GM15510 (cell line): ENCODE data around the gene IFI27L1.

ENCODE experiments used
- POLR2A ChIP-seq: IDR thresholded peaks from 3 replicates; pipeline ENCODE4 v1.6.1; 2011; ENCODE audit warnings: borderline replicate concordance; ENCODE audit not compliant: insufficient read length; ENCODE audit errors: extremely low read depth

IFI27L1 gene

DNA sequence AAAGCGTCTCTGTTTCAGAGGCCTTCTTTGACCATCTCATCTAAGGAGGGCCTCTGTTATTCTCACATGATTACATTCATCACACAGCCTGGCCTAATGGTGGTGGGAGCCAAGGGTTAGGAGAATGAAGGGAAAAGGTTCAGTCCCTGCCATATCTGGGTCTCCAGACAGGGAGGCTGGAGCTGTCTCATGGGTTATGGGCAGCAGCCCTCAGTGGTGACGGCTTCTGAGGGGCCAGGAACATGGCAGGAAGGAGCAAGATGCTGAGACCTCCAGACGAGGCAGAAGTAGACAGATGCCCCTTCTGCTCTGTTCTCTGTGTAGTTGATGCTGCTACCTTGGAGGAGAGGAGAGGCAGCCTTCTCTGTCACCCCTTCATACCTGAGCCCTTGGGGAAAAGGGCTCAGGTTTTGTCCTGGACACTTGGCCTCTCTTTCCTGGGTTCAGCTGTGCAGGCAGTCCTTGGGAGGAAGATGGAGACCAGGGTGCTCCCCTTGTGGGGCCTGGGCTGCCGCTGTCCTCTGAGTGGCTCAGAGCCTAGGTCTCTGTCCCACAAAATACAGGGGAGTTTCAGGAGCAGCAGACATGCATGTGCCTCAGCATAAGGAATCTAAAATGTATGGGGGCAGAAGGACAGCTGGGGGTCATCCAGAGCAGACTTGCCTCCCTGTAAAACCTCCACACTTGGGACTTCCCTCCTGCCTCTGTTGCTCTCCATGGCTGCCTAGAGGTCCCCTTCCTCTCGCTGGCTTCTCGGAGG is 44.7 kb downstream of the IFI27L1 start:
- no peak for TF ChIP-seq POLR2A

DNA sequence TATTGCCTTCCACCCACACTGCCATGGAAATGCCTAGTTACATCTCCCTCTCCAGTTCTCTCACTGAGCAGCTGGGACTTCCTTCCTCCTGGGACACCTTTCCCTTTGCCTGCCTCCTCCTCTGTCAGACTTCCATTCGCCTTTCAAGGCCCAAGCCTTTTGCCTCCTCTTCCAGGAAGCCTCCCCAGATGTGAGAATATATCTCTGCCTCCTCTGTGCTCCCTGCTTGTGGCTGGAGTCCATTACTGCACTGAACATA is 45.2 kb downstream of the IFI27L1 start:
- TF ChIP-seq POLR2A = no peak

DNA sequence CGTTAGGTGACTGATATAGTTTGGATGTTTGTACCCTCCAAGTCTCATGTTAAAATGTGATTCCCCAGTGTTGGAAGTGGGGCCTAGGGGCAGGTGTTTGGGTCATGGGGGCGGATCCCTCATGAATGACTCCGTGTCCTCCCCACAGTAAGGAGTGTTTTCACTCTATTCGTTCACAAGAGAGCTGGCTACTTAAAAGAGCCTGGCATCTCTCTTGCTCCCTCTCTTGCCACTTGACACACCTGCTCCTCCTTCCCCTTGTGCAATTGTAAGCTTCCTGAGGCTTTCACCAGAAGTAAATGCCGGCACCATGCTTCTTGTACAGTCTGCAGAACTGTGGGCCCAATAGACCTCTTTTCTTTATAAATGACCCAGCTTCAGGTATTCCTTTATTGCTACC is 45.7 kb downstream of the IFI27L1 start:
- TF ChIP-seq POLR2A = no peak

DNA sequence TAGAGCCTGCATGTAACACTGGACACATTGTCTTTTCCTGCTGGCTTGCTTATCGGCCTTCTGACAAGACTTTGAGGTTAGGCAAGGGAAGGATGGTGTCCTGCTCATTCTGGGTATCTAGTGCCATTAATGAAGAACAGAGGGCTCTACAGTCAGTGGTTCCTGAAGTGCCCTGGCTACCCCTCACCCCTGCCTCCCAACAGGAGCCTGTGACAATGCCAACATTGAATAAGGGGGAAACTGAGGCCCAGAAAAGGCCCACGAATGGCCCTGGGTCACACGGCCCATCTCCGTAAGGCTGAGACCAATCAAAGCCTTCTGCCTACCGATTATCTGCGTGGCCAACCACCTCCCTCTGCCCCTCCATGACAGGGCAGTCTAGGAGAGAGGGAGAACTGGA is 46.2 kb downstream of the IFI27L1 start:
- no peak for TF ChIP-seq POLR2A

DNA sequence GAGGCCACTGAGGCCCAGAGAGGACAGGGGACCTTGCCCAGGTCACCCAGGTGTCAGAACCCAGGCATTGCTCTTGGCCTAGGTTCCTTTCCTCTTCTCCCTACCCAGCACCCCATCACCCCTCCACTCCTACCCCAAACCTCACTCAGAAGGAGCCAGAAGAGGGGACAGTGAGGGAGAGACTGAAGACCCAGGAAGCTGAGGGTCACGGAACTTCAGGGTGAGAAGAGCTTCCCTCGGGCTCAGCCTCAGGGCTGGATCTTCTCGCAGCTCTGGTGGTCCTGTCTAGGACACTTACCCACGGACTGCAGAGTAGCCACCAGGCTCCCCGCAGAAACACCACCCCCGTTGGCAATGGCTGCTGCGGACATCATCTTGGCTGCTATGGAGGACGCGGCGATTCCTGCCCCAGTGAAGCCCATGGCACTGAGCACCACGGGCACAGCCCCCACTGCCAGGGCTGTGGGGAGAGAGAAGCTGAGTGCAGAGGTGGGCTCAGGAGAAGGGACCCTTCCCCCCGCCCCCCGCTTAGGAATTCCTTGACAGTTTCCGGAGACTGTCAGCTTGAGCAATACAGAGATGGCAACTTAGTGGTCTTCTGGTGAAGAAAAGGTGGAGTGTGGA is 47.2 kb downstream of the IFI27L1 start:
- no peak for TF ChIP-seq POLR2A

DNA sequence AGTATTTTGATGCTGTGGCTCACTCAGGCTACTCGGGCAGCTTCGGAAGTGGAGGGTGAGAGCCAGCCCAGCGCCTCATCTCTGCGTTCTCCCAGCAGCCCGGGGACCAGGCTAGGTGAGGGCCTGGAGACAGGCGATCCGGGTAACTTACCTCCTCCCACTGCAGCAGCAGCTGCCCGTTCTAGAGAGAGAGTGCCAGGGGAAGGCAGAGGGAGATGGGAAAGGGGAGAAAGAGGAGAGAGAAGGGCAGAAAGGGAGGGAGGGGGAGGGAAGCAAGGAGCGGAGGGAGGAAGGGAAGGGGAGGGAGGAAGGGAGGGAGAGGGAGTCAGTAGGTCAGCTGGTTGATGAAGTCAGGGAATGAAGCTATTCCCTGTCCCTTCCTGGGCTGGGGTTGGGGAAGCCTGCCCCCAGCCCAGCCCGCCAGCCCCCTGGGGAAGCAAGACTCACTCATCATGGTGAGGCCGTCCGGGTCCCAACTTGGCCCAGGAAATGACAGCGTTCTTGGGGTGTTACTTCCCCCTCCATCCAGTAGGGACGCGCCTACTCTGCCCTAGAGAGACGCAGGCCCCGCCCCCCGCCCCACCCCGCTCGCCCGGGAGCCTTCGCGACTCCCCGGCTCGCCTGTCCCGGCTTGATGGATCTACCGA is 48.1 kb downstream of the IFI27L1 start, which contains the start of gene IFI27L2:
IFI27L2 (minus strand) TSS at position 494 of the 647 bp plus-strand sequence; CDS start at position 454, 40 bp downstream.
- peak; percentile 74 for TF ChIP-seq POLR2A

DNA sequence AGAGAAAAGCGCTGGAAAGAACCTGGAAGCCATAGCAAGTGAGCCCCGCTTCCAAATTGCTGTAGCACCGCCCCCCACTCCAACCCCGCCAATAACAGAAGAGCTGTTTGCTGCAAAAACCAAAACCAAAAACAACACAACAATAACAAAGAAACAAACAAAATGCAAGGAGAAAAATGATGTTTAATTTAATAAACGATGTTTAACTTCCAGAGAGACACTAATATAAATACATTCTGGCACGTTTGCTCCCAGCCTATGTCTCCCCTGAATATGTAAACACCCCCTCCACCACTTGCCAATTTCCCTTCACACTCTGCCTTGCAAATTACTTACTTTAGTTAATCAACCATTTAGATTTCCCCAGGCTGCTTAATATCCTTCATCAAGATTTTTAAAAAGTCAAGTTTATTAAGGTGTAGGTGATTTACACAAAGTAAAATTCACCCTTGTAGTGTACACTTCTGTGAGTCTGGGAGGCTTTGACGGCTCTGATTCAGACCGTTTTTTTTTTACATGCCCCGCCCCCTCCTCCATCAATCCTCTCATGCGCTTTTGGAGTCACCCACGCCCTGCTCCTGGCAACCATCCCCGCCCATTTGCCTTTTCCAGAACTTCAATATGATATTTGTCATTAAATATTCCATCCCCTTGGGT is 48.8 kb downstream of the IFI27L1 start:
- TF ChIP-seq POLR2A = no peak

DNA sequence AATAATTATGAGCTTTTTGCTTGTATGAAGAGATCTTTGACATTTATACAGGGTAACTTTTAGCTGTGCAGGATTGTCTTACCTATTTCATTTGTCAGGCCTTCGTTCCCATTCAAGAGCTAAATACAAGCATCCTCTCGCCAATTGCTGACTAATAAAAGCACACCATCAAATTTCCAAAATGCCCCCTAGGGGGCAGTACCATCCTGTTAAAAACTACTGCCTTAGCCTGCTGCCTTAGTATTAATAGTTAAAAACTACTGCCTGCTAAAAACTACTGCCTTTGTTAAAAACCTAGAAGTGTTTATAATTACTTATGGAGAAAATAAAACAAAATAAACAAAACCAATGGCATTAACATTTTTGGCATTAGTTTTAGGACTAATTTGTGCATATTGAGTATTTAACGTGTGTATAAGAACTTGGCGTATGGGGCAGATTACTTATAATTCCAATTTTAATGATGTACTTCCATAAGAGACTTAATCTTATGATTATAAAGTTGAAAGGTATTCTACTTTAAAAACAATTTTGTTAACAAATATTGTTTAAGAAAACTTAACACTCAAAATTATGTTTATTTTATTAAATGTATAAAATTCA is 51.3 kb downstream of the IFI27L1 start:
- TF ChIP-seq POLR2A = no peak

DNA sequence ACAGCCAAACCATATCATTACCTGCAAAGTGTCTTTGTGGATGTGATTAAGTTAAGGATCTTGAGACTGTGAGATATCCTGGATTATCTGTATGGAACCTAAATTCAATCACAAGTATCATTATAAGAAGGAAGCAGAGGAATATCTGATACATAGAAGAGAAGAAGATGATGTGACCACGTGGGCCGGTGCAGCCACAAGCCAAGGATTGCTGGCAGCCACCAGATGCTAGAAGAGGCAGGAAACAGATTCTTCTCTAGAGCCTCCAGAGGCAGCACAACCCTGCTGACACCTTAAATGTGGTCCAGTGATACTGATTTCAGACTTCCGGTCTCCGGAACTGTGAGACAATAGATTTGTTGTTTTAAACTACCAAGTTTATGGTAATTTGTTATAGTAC is 54.4 kb downstream of the IFI27L1 start:
- TF ChIP-seq POLR2A = no peak

DNA sequence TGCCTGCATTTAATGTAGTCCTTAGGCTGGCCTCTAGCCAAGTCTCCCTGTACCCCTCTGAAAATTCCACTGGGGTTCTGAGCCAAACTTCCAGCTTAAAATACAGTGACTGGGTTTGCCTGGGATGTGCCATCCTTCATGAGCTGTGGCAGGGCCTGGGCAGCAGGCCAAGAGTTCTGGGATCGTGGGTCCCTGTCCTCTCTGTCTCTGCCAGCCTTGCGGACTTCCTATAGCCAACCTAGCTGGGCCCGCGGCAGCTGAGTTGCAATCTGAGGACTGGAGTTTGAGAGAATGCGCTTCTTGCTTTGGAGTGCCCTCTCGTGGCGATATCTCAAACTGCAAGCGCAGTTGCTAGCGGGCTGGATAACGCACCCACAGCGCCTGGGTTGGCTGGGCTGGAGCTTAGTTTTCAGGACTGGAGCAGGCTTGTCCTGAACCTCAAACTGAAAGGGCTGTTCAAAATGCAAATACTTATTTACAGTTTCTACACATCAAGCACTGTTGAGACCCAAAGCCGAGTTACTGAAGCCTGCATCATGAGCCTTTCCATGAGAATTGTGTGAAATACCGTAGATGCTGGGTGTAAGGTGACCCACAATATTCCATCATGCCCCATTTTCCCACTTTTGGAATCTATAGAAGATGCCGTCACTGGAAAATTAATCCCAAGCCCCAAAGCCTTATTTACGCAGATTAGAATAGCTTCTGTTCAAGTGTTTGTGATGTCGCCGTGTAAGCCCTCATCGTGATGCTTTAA is 55.6 kb downstream of the IFI27L1 start:
- no peak for TF ChIP-seq POLR2A

DNA sequence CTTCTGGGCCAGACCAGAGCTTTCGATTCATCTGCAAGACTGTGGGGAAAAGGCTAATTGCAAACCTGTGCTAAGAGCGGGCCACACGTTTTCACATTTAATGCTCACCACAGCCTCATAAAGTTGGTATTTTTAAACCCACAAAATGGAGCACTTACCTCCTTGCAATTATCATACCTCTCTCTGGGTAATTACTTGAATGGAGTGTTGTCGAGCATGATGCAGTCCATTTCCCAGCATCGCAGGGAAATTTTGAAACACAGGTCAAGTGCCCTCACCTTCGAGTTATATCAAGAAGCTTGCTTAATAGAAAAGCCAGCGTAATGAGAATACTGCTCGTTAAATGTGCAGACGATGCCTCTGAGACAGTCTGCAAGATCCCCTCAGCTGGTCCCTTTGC is 57.1 kb downstream of the IFI27L1 start:
- no peak for TF ChIP-seq POLR2A

DNA sequence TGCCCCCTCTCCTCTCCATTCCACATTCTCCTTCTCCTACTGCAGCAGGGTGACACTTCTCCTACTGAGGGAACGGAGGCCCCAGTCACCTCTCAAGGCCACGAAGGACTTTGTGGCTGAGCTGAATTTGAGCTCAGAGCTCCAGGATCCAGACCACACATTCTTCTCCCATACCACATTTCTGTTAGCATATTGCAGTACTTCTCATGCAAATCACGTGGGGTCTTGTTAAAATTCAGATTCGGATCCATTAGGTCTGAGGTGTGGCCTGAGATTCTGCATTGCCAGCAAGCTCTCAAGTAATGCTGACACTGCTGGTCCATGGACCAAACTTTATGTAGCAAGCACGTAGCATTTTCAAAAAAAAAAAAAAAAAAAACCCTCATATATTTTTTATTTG is 57.9 kb downstream of the IFI27L1 start:
- no peak for TF ChIP-seq POLR2A

DNA sequence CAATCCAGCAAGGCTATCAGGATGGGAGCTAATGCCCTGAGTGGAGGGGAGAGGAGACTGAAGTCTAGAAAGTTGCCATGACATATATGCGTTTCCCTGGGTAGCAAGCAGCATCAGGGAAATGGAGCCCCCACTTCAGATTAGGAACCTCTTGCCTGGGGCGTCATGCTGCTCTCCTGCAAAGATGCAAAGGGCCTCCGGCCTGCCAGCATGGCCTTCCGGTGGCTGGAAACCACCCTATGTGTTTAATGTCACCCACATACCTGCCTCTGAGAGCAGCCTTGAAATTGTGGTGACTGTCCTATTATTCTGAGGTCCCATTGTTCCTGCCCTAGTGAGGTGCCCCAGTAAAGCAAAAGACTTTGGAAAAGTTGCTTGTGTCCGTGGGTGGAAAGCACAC is 58.3 kb downstream of the IFI27L1 start:
- no peak for TF ChIP-seq POLR2A

DNA sequence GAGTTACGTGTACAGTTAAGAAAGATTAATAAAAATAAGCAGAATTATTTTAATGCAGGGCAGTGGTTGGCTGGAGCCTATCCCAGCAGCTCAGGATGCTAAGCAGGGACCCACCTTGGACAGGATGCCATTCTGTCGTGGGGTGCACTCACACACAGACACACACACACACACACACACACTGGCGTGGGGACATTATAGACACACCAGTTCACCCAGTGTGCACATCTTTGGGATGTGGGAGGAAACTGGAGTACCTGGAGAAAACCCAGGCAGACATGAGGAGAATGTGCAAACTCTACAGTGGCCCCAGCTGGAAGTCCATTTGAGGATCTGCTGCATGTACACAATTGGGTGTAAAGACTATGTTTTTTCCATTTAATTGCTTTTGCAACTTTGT is 61.1 kb downstream of the IFI27L1 start:
- no peak for TF ChIP-seq POLR2A
